DLD1 (cell line): ENCODE measurements around the gene LRRN4CL.

ENCODE experiments used
- in situ Hi-C: cut with HindIII; loops from 2 replicates; pipeline ENCODE4 v1.10.0; 2017; ENCODE audit warnings: low sequenced_read_pairs

Gene LRRN4CL

DNA sequence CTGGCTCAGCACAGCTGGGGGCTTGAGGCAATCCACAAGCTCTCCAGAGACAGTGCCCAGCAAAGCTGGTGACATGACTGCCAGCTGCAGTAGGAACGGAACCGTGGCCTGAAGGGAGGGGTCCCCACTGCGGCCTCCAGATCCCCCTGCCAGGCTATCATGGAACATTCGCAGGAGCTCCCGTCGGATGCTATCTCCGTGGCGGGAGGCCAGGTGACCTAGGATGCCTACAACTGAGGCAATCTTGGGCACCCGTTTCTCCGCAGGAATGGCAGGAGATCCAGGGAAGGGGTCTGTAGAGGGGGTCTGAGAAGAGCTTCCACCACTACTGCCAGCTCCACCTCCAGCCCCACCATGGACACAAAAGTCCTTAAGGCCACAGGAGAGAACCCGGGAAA is 40.4 kb downstream of the LRRN4CL start:
- in situ Hi-C loops: no loop called here

DNA sequence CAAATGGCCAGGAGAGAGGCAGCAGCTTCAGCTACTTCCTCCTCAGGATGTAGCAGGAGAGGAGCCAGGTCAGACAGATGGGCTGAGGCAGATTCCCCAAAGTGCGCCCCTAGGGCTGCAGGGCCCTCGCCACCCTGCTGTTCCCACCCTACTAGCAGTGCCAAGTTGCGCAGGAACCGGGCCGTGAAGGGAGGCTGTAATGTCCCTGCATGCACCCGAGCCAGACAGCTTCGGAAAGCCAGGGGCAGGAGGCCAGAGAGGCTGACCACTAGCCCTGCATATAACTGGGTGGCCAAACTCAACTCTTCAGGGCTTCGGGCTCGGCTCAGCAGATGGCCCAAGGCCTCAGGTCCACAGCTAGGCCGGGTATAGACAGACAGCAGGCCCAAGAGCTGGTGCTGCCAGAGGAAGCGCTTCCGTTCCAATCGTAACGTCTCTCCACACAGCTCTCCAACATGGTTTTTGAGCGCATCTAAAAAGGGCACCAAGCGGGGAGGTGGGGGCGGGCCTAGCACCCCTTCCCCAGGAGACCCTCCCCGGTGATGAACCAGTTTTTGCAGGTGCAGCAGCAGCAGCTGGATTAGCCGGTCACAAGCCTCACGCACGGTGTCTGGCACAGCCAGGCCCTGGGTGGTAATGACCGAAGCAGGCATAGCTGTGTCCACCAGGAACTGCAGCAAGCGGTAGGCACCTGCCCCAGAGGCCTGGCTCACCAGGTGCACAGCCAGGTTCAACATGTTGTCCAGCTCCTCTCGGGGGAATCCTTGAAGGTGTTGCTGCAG is 41.0 kb downstream of the LRRN4CL start:
- in situ Hi-C loops: no loop called here

DNA sequence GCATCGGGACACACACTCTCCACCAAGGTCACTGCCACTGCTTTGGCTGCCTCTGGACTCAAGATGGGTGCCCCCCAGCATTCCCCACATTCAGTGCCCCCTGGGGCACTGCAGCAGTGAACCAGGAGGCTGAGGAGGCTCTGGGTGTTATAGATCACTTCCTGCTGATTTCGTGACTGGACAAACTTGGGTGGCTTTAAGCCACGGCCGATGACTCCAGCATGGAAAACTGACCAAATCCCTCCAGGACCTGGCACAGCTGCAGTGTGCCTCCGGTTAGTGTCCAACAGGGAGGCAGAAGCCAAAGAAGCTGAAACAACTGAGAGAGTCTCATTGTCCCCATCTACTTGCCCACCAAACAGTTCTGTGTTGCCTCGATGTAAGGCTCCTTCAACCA is 41.7 kb downstream of the LRRN4CL start:
- in situ Hi-C loops: no loop called here

DNA sequence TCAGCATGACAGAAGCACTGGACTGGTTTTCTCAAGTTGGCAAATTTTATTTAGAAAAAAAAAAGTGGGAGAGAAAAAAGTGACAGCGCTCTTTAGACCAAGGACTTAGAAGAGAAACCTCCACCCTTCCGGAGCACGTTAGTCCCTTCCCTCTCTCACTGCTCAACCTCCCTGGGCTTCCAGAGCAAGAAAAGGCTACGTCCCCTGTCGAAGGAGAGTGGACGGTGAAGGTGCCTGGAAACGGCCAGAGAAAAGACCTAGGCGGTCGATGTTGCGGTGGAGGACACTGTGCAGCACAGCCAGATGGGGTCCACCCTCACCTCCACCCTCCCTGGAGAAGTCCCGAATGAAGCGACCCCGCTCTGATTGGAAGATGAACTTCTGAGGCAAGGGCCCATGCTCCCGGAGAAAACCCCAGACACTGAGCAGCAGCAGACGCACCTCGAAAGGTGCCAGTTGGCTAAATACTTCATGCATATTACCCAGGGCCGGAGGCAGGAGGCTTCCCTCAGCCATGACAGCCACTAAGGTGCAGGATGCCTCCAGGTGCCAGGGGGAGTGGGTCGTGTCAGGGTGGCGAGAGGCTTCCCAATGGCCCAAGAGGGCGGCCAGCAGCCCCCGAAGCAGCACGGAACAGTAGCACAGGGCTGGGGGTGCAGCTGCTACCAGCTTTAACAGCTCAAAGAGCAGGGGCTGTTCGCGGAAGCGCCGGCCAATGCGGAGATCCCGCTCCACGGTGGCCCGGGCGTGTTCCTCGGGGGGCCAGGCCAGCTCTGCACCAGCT is 42.3 kb downstream of the LRRN4CL start:
- in situ Hi-C loops: no loop called here

DNA sequence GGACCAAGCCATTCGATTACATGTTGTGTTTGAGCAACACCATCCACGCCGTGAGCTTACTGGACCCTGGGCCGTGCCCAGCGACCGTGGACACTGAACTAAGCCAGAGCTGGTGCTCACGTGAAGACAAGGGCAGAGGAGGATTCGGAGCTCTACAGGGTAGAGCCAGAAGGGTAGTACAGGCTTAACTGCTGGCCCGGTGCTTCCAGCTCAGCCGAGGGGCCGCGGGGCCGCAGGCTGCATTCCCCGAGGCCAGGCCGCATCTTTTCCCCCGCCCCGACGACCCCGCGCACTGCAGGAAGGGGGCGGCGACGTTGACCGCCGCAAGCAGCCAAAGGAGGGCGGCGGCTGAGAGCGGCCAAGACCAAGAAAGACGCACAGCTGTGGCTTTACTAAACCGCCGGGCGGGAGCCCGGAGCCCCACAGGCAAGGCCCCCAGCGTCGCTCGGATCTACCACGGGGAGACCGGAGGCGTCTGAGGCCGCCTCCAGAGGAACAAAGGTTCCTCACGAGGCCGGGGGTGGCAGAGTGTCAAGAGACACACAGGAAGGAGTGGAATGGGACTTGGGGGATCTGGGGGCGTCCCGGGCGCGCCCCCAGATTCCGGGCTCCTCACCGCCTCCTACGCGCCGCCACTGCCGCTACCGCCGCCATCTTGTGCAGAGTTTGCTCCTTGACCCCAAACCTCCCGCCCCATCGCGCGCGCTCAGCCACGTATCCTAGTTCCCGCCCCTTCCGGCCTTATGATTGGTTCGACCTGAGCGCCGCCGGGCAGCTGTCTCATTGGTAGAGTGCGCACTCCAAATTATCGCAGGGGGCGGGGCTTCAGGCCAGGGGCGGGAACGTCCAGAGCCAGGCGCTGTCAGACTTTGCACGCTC is 43.1 kb downstream of the LRRN4CL start, which contains the start of gene GANAB:
GANAB (minus strand) TSS at position 668 of the 879 bp plus-strand sequence; CDS start at position 654, 14 bp downstream.
- in situ Hi-C loops: no loop called here

DNA sequence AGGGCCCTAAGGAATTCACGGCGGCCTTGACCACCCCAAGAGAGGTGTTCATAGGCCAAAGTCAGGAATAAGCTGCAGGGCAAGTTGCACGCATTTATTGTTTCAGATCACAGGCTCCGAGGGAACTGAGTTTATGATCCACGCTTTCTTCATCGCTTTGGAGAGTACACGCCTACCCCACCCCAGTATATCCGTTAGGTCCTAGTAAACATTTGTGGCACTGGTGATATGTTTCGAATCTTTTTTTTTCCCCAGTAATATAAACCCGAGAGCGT is 43.7 kb downstream of the LRRN4CL start:
- in situ Hi-C loops: no loop called here

DNA sequence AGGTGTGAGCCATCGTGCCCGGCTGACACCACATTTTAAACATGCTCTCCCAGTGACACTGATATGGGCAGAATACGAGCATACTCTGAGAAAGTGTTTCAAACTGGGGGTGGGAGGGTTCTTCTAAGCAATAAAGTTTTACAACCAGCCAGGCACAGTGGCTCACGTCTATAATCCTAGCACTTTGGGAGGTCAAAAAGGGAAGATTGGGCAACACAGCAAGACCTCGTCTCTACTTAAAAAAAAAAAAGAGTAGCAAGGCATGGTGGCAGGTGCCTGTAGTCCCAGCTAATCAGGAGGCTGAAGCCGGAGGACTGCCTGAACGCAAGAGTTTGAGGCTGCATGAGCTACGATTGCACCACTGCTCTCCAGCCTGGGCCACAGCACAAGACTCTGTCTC is 45.1 kb downstream of the LRRN4CL start:
- in situ Hi-C loops: no loop called here
